Ishikawa (cell line): Measurements from ENCODE around the gene SHISA8.

Experiments used
- CEBPB ChIP-seq: IDR thresholded peaks from 2 replicates; pipeline ENCODE4 v1.6.1; 2012
- CREB1 ChIP-seq: IDR thresholded peaks from 2 replicates; pipeline ENCODE4 v1.6.1; 2012; ENCODE audit warnings: low read depth
- EGR1 ChIP-seq: IDR thresholded peaks from 2 replicates; pipeline ENCODE4 v1.6.1; 2012
- EP300 ChIP-seq: IDR thresholded peaks from 2 replicates; pipeline ENCODE4 v1.6.1; 2012; ENCODE audit warnings: borderline replicate concordance
- FOXM1 ChIP-seq: IDR thresholded peaks from 2 replicates; pipeline ENCODE4 v1.6.1; 2012; ENCODE audit warnings: low read depth, borderline replicate concordance
- NFIC ChIP-seq: IDR thresholded peaks from 2 replicates; pipeline ENCODE4 v1.6.1; 2012
- RAD21 ChIP-seq: IDR thresholded peaks from 2 replicates; pipeline ENCODE4 v1.6.1; 2012; ENCODE audit warnings: low read depth
- TAF1 ChIP-seq: IDR thresholded peaks from 2 replicates; pipeline ENCODE4 v1.6.1; 2012; ENCODE audit warnings: low read depth, mild to moderate bottlenecking
- TCF12 ChIP-seq: IDR thresholded peaks from 2 replicates; pipeline ENCODE4 v1.6.1; 2012; ENCODE audit warnings: low read depth
- TEAD4 ChIP-seq: IDR thresholded peaks from 2 replicates; pipeline ENCODE4 v1.6.1; 2012
- YY1 ChIP-seq: IDR thresholded peaks from 2 replicates; pipeline ENCODE4 v1.6.1; 2012; ENCODE audit warnings: low read depth
- ZBTB7A ChIP-seq: IDR thresholded peaks from 2 replicates; pipeline ENCODE4 v1.6.1; 2012; ENCODE audit warnings: low read depth
- TF ChIP-seq, protein P1 (sequence below): IDR thresholded peaks from 2 replicates; pipeline ENCODE4 v1.6.1; 2012
- TF ChIP-seq, protein P2 (sequence below): IDR thresholded peaks from 2 replicates; pipeline ENCODE4 v1.6.1; 2012
- TF ChIP-seq, protein P3 (sequence below): IDR thresholded peaks from 2 replicates; pipeline ENCODE4 v1.6.1; 2012; ENCODE audit warnings: low read depth, mild to moderate bottlenecking

Gene SHISA8

DNA sequence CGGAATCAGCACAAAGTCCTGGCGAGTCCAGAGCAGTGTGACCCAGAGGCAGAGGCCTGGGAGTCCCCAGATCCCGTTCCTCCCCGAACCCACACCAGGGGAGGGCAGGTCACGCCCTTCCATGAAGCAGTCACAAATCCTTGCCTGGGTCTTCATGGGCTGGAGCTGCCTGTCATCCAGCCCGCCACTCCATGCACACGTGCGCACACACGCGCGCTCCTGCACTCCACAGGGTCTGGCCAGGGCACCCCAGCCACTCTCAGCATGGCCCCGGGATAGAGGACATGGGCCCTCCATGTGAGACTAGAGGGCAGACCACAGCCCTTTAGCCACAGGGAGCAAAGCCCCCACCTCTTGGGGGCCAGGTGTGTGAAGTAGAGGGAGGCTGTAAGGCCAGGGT is 17.5 kb upstream of the SHISA8 start:
- TF ChIP-seq CEBPB (no peak), EGR1 (no peak), YY1 (no peak), EP300 (no peak), TEAD4 (no peak), RAD21 (no peak), ZBTB7A (no peak), CREB1 (no peak), NFIC (no peak), TAF1 (no peak), FOXM1 (no peak), TCF12 (no peak)
- TF ChIP-seq, protein P1, sequence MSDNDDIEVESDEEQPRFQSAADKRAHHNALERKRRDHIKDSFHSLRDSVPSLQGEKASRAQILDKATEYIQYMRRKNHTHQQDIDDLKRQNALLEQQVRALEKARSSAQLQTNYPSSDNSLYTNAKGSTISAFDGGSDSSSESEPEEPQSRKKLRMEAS = no peak
- TF ChIP-seq, protein P2, sequence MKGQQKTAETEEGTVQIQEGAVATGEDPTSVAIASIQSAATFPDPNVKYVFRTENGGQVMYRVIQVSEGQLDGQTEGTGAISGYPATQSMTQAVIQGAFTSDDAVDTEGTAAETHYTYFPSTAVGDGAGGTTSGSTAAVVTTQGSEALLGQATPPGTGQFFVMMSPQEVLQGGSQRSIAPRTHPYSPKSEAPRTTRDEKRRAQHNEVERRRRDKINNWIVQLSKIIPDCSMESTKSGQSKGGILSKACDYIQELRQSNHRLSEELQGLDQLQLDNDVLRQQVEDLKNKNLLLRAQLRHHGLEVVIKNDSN = no peak
- TF ChIP-seq, protein P3, sequence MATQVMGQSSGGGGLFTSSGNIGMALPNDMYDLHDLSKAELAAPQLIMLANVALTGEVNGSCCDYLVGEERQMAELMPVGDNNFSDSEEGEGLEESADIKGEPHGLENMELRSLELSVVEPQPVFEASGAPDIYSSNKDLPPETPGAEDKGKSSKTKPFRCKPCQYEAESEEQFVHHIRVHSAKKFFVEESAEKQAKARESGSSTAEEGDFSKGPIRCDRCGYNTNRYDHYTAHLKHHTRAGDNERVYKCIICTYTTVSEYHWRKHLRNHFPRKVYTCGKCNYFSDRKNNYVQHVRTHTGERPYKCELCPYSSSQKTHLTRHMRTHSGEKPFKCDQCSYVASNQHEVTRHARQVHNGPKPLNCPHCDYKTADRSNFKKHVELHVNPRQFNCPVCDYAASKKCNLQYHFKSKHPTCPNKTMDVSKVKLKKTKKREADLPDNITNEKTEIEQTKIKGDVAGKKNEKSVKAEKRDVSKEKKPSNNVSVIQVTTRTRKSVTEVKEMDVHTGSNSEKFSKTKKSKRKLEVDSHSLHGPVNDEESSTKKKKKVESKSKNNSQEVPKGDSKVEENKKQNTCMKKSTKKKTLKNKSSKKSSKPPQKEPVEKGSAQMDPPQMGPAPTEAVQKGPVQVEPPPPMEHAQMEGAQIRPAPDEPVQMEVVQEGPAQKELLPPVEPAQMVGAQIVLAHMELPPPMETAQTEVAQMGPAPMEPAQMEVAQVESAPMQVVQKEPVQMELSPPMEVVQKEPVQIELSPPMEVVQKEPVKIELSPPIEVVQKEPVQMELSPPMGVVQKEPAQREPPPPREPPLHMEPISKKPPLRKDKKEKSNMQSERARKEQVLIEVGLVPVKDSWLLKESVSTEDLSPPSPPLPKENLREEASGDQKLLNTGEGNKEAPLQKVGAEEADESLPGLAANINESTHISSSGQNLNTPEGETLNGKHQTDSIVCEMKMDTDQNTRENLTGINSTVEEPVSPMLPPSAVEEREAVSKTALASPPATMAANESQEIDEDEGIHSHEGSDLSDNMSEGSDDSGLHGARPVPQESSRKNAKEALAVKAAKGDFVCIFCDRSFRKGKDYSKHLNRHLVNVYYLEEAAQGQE = no peak

DNA sequence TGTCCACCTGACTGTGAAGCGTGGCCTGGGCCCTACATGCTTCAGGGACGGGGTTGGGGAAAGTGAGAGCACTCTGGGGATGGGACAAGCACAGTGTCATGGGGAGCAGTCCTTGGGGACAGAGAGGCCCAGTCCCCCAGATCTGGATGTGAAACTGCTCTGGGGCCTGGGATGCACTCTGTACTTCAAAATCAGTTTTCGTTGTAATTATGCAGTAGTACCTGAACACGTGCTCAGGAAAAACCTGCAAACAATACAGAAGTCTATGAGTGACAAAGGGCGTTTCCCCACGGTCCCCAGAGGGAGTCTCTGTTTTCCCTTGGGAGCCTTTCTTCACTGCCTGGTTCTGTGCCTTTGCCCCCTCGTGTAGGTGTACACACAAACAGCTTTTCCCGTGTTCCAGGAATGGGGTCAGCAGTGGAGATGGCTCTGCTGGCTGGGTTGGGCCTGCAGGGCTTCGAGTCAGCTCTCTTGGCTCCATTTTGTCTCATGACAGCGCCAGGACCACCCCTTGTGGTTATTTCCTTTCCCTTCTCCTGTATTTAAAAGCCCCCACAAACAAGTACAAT is 16.9 kb upstream of the SHISA8 start:
- no peak for TF ChIP-seq CREB1
- TF ChIP-seq, protein P3 = no peak
- TF ChIP-seq RAD21 = no peak
- TF ChIP-seq, protein P1 = no peak
- no peak for TF ChIP-seq TAF1
- TF ChIP-seq, protein P2 = no peak
- no peak for TF ChIP-seq TCF12
- no peak for TF ChIP-seq TEAD4
- no peak for TF ChIP-seq NFIC
- TF ChIP-seq FOXM1 = no peak
- no peak for TF ChIP-seq EP300
- TF ChIP-seq CEBPB = no peak
- no peak for TF ChIP-seq EGR1

DNA sequence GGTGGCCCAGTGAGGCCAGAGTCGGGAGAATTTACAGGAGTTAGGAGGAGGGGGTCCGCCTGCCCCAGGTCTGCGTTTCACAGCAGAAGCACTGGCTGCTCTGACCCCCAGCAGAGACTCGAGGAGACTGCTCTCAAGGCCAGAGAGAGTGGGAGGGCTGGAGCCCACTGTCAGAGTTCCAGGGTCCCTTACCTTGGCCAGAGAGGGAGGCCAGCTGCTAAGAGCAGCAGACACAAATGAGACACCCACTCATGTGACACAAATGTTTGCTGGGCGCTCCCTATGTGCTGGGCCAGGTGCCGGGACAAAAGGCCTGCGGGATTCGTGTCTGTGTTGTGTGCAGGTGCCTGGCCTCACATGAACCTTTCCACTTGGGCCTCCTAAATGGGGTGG is 14.5 kb upstream of the SHISA8 start:
- TF ChIP-seq, protein P1 = no peak
- no peak for TF ChIP-seq TCF12
- no peak for TF ChIP-seq RAD21
- no peak for TF ChIP-seq TEAD4
- TF ChIP-seq, protein P2 = no peak
- no peak for TF ChIP-seq NFIC
- TF ChIP-seq FOXM1 = no peak
- TF ChIP-seq CREB1 = no peak
- TF ChIP-seq YY1 = no peak
- TF ChIP-seq, protein P3 = no peak
- no peak for TF ChIP-seq EP300
- no peak for TF ChIP-seq EGR1
- TF ChIP-seq TAF1 = no peak
